Vagina (tissue), 2 donors: Measurements from ENCODE around the gene UBE3D.

Experiments
- CTCF ChIP-seq, 3 experiments: fragments of 450-650 bp in 2 of 3; fragments of 200-600 bp in 1 of 3; sonication (generic) in 1 of 3; IDR thresholded peaks; one replicate each; pipeline ENCODE4 v1.5.1; 2017 to 2019; ENCODE audit warnings: antibody characterized with exemption in 3 of 3, mild to moderate bottlenecking in 2 of 3, moderate library complexity in 2 of 3
- POLR2A ChIP-seq, 2 donors: fragments of 450-650 bp; IDR thresholded peaks; one replicate each; pipeline ENCODE4 v1.6.1; 2017; ENCODE audit warnings: antibody characterized with exemption in 2 of 2, mild to moderate bottlenecking in 2 of 2, moderate library complexity in 2 of 2
- POLR2AphosphoS5 ChIP-seq, 2 donors: sonication (generic); formaldehyde crosslinking; IDR thresholded peaks; one replicate each; pipeline ENCODE4 v1.9.0; 2017; ENCODE audit warnings: antibody characterized with exemption in 2 of 2, mild to moderate bottlenecking in 2 of 2, low read depth in 1 of 2; ENCODE audit not compliant: insufficient read depth in 1 of 2

GRCh38 chr6:82996156-82996555, 69.5 kb downstream of the UBE3D start:
- no peak for TF ChIP-seq CTCF (IDR thresholded peaks at IDR 0.05)
- TF ChIP-seq POLR2A (IDR thresholded peaks at IDR 0.05) = no peak
- no peak for TF ChIP-seq POLR2AphosphoS5 (IDR thresholded peaks at IDR 0.05; ENCODE audit: insufficient read depth in 1 of 2, low read depth in 1 of 2)
